Measurements from ENCODE around the gene P2RX4.
"Not testable (repeated sequence)": the region's sequence is repeated elsewhere in the genome, so short reads cannot be mapped to it uniquely, and the experiment has no call there.

The P2RX4 gene

DNA sequence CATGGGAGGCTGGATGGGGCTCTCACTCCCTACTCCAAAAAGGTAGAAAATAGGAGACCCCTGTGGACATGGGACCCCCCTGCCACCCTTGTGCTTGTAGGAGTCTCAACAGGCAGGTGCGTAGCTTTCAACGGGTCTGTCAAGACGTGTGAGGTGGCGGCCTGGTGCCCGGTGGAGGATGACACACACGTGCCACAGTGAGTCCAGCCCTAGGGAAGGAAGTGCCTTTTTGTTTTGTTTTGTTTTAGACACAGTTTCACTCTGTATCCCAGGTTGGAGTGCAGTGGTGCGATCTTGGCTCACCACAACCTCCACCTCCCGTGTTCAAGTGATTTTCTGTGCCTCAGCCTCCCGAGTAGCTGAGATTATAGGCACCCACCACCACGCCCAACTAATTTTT lies 12.9 kb downstream of the P2RX4 start:
- no peak for DNase-seq (ENCODE audit: low spot score)

DNA sequence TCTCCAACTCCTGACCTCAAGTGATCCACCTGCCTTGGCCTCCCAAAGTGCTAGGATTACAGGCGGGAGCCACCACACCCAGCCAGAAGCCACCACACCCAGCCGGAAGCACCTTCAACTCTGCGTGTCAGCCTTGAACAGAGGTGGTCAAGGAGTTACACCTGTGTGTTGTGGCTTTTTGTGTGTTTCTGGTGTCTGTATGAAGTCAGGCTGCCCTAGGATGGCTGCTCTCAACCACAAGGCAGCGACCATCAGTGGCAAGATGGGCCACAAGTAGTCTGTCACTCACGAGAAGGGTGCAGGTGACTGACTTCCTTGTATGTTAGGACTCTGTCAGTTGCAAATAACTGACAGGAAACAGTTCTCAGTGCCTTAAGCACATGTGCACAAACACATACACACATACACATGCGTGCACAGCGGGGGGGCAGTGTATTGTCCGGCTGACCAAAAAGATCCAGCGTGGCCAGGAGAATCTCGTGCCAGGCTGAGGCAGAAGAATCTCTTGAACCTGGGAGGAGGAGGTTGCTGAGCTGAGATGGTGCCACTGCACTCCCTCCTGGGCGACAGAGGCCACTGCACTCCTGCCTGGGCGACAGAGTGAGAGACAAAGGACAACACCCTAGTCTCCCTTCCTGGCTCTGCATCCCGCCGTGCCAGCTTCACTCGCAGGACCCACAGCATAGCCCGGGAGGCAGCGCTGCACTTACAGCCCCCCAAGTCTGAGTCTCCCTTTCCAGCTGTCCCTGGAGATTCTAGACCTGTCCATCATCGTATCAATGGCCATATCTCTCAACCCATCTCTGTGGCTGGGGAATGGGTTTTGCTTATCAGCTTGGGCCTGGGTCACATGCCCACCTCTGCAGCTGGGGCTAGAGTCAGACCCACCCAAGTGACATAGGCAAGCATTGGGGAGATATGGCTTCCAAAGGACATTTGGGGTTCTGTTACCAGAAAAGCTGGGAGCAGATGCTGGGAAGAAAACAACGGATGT lies 13.7 kb downstream of the P2RX4 start:
- DNase-seq (ENCODE audit: low spot score): no peak

GRCh38 chr12:121224591-121224990 lies 14.7 kb downstream of the P2RX4 start:
- DNase-seq (ENCODE audit: low spot score): no peak

GRCh38 chr12:121226399-121226798 lies 16.5 kb downstream of the P2RX4 start:
- no peak for DNase-seq (ENCODE audit: low spot score)

- not testable (repeated sequence) for DNase-seq (ENCODE audit: low spot score)
Observed at GRCh38 chr12:121226871-121227270, 16.9 kb downstream of the P2RX4 start.

DNA sequence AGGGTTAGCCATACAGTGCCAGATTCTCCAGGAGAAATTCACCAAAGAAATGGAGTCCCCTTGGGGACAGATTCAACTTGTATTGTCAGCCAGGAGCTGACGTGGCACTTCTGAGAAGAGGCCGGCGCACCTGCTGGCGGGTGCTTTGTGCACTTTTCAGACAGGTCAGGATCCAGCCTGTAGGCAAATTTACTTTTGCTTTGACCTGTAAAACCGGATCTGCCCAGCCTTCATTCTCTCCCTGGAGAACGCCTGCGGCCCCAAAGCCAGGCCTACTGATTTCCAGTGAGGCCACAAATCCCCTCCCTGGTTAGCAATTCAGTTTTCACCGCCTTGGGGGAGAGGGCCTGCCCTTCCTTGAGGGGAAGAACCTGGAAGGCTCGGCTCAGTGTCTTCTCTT lies 17.4 kb downstream of the P2RX4 start:
- no peak for DNase-seq (ENCODE audit: low spot score)

DNA sequence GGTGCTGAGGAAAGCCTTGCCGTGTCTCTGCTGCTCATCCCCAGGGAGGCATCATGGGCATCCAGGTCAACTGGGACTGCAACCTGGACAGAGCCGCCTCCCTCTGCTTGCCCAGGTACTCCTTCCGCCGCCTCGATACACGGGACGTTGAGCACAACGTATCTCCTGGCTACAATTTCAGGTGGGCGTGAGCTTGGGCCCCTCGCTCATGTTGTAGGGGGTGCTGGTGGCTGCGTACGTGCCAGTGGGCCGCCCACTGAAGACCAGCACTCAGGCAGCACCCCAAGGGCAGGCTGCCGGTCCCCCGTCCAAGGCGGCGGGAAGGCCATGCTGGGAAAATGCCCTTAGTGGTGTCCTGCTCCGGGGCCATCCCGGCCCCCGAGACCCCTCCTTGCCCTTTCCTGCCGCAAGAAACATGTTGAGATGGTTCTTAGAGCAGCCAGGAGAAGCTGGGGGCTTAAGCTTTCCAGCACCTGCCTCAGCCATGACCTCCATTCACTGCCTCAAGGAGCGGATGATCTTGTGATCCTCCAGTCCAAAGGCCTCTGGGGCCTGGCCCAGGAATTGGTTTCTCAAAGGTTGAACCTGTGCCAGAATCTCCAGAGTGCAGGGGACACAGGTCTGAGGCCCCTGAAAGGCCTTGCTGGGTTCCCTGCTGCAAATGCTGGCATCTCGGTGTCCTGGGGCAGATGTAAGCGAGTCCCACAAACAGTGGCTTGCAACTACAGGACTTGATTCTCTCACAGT lies 19.2 kb downstream of the P2RX4 start:
- no peak for DNase-seq (ENCODE audit: low spot score)

DNA sequence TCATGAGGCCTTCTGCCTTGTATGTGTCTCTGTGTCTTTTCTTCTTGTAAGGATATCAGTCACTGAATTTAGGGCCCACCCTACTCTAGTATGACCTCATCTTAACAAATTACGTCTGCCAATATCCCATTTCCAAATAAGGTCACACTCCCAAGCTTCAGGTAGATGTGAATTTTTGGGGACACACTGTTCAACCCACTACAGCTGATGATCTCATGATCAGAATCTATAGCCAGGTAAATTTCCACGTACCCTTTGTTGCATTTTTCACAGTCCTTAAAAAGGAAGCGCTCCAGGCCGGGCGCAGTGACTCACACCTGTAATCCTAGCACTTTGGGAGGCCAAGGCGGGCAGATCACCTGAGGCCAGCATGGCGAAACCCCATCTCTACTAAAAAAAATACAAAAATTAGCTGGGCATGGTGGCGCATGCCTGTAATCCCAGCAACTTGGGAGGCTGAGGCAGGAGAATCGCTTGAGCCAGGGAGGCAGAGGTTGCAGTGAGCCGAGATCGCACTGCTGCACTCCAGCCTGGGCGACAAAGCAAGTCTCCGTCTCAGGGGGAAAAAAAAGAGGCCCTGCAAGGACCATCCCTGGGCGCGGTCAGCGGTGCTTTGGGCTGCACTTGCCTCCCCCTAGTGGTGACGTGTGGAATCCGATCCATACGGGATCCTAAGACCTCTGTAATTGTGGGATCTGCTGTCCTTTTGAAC lies 20.1 kb downstream of the P2RX4 start:
- peak; percentile 93 for DNase-seq (ENCODE audit: low spot score)

DNA sequence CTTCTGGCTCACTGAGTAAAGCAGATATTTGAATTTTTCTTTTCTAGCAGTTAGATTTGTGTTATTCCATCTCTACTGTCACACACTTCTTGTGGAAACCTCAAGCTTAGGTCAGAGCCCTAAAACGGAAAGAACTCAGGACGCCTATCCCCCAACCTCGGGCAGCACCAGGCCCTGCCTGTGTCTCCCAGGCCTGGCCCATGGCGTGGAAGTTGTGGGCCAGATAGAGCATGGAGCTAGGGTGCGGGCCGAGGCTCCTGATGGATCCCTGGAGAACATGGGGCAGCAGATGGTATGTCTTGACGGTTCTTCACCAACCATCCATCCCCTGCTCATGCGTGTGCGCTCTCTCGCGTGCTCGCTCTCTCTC lies 20.6 kb downstream of the P2RX4 start:
- no peak for DNase-seq (ENCODE audit: low spot score)

DNA sequence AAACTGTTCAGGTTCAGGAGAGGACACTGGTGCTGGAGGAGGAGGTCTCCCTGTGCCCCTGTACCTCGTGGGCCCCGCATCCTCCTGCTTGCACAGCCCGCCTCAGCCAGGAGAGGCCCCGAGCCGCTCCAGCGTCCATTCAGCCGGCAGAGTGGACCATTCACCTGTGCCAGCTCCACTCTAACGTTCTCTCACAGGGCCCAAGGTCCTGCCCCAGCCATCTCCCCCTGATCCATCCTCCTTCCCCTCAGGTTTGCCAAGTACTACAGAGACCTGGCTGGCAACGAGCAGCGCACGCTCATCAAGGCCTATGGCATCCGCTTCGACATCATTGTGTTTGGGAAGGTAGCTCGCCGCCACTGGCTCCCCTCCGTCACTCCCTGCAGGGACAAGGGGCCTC lies 22.2 kb downstream of the P2RX4 start:
- no peak for DNase-seq (ENCODE audit: low spot score)

- DNase-seq (ENCODE audit: low spot score): no peak
Observed at GRCh38 chr12:121232977-121233627, 23.2 kb downstream of the P2RX4 start.

- DNase-seq (ENCODE audit: low spot score): no peak
Observed at GRCh38 chr12:121233628-121234020, 23.7 kb downstream of the P2RX4 start.

DNA sequence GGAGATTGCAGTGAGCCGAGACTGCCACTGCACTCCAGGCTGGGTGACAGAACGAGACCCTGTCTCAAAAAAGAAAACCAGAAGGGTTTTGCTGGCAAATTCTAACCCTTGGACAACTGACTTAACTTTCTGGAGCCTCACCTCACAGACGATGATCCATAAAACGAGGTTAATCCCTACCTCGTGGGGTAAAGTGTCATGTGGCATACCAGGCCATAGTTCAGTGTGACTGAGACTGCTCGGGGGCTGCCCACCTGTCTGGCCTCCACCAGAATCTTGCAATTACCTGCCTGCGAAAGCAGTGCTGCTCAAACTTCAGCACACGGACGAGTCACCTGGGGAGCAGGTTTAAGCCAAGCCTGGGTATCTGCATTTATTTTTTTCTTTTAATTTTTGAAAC lies 26.8 kb downstream of the P2RX4 start:
- DNase-seq (ENCODE audit: low spot score): no peak

DNA sequence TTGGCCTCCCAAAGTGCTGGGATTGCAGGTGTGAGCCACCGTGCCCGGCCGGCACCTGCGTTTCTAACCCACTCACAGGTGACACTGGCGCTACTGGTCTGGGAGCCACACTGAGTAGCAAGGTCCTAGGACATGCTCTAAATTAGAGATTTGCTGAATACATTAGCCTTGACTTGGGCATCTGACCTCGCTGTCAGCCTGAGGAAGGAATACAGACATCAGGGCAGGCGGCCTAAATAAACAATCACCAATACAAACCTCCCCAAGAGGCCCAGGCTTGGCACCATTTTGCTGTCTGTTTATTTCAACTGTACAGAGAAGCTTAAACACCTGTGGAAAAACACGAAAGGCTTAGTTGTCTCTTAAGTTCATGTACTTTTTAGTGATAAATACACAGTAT lies 27.5 kb downstream of the P2RX4 start:
- DNase-seq (ENCODE audit: low spot score): no peak

GRCh38 chr12:121238086-121238485 lies 28.2 kb downstream of the P2RX4 start:
- no peak for DNase-seq (ENCODE audit: low spot score)

DNA sequence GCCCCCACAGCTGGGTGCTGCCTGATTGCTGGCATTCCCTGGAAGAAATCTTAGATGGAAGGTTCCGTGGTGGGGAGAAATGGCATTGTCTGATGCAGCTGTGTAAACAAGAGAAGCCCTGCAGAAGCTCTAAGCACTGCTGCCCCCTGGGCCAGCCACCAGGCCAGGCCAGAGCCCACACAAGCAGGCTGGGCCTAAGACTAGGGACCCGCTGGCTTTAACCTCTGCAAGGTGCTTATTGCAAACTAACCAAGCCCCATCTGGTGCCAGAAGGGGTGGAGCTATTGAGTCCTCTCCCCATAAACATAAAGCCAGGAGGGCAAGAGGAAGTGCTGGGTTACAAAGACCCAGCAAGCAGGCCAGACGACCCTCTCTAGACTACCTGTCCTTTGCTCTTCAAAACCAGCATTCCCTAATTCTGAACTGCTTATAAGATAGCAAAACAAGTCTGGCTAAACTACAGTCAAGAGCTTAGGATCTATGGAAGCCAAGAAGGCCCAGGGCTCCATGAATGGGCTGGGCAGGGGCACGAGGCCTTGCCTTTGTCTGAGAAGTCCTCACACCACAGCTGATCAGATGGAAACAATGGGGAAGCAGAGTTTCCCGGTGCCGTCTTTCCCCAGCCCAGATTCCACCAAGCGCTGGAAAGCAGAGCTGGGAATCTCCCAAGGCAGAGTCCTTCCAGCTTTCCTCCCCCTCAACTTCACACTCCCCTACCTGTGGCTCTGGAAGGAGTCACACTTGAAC lies 28.8 kb downstream of the P2RX4 start:
- DNase-seq (ENCODE audit: low spot score): peak; percentile 65

DNA sequence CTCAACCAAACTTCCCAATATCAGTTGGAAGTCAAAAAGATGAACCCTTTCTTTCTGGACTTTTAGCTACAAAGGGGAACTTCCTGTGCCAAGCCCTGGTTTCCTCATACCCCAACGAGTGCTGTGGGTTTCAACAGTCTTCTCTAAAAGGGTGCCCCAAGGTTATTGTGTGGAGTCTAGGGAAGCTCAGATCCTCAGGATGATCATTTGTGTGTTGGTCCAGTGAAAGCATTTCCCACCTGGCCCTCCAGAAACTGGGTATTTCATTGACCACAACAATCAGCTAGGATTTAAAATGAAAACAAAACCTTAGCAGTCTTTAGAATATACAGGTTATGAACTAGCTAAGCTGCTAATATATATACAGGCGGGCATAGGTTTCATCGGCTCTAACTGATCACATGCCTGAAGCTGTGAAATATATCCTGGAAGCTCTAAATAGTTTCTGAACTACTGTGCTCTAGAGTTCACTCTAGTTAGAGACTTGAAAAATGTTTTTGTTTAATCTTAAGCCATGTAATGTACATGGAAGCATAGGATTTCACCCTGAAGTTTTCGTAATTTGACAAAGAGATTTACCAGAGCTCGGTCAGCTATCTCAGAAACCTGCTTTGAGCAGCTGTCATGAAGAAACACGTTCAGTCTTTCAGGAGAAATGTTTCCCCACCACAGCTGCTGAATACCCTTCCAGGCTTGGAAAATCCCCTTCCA lies 29.6 kb downstream of the P2RX4 start:
- DNase-seq (ENCODE audit: low spot score): no peak

DNA sequence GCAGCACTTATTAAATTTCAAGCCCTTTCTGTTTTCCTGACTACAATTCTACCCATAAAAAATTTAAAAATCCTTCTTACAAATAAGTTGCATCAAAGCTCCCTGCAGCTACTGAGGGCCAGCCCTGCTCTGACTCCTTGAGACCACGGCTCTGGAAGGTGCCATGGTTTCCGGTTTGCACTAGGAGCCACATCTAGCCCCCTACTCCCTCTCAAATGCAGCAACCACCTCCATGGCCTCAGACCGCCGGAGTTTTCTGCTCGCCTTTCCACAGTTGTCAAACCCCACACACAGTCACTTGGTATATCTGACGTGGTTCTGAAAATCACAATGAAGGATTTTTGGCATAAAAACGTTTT lies 30.1 kb downstream of the P2RX4 start:
- DNase-seq (ENCODE audit: low spot score): no peak

DNA sequence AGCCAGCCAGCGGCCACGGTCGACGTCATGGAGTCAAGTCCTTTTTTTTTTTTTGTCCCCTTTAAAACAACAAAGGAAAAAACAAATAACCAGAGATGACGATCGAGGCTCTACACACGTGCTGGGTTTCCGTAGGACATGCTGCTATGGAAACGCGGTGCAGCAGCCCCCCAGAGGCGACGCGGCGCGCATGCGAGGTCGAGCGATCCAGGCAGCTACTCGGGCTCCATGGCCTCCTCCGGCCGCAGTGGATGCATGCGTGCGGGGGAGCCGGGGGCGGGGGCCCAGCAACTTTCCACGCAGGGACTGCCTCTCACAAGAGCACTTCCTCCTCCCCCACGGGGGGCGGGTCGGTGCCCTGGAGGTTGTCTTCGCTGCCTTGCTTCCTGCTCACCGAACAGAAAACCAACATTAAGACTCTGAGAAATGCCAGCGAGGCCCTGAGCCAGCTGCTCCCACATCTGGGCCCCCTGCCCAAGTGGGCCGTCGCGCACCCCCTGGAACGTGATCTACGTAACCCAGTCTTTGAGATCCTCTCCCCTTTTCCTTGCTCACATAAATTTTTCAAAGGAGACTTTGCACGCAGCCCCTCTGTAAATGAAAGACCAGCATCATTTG lies 30.7 kb downstream of the P2RX4 start:
- peak; percentile 74 for DNase-seq (ENCODE audit: low spot score)
